DMS79 treated with DMSO at 0.1 percent for 48 hours (cell line): ENCODE measurements around the gene NANP.

Experiments
- DNase-seq: peaks from one replicate; lab custom pipeline; 2025; lab: John Stamatoyannopoulos, UW

The NANP gene

GRCh38 chr20:25571240-25571639 is 52.6 kb downstream of the NANP start:
- peak; percentile 9 for DNase-seq

GRCh38 chr20:25570148-25570530 is 53.7 kb downstream of the NANP start:
- no peak for DNase-seq

- no peak for DNase-seq
These were observed 56.5 kb downstream of the NANP start for GRCh38 chr20:25567286-25567685.

- DNase-seq, result no peak
These were observed 57.0 kb downstream of the NANP start for GRCh38 chr20:25566821-25567220.

GRCh38 chr20:25565578-25566157 is 58.1 kb downstream of the NANP start:
- no peak for DNase-seq

- no peak for DNase-seq
These were observed 59.9 kb downstream of the NANP start for GRCh38 chr20:25563876-25564275.

- DNase-seq, result no peak
These were observed 60.5 kb downstream of the NANP start for GRCh38 chr20:25563362-25563761.
